NCI-H2196 treated with DMSO at 0.1 percent for 48 hours (cell line): ENCODE measurements around the gene AK3.

ENCODE experiments used
- DNase-seq: peaks from one replicate; lab custom pipeline; 2025; ENCODE audit not compliant: unreplicated experiment; lab: John Stamatoyannopoulos, UW

Gene AK3

DNA sequence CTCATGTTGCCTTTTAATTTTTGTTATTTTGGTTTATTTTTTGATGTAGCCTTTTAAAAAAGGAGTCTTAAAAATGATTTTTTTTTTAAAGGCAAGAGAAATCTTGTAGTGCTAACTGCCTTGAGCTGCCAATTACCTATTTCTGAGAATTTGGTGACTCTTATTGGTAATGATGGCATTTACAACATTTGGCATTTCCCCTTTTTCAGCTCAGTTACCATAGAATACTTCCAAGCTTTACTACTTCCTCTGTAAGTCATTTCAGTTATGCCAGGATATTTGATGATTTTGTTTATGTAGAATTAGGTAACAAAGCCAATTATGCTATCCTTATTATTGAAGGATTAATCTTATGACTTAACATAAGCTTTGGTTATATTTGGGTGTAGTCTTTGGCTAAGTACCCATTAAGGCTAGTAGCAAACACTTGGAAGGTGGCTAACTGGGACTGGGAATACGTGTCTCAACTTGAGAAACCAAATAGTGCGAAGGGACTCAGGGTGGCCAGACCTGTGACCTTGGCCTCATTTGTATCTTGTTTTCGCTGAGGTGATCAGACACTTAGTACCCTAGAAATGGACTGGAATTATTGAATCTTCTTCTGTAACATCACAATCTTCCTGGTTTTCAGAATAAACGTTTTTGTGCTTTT lies 33.9 kb downstream of the AK3 start:
- no peak for DNase-seq

- DNase-seq, result no peak
Measured at GRCh38 chr9:4706021-4706420, 35.0 kb downstream of the AK3 start.

- no peak for DNase-seq
Measured at GRCh38 chr9:4704129-4704528, 36.9 kb downstream of the AK3 start.

- DNase-seq, result no peak
Measured at GRCh38 chr9:4701526-4701925, 39.5 kb downstream of the AK3 start.

- no peak for DNase-seq
Measured at GRCh38 chr9:4700932-4701331, 40.1 kb downstream of the AK3 start.

DNA sequence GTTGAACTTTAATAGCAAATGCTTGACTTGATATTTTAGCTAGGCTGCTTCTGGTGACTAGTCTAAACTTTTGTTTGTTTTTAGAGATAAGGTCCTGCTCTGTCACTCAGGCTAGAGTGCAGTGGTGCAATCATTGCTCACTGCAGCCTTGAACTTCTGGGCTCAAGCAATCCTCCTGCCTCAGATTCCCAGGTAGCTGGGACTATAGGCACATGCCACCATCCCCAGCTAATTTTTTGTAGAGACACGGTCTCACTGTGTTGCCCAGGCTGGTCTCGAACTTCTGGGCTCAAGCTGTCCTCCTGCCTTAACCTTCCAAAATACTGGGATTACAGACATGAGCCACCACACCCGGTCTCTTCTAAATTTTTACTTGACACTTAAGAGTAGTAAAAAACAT lies 40.9 kb downstream of the AK3 start:
- no peak for DNase-seq

DNA sequence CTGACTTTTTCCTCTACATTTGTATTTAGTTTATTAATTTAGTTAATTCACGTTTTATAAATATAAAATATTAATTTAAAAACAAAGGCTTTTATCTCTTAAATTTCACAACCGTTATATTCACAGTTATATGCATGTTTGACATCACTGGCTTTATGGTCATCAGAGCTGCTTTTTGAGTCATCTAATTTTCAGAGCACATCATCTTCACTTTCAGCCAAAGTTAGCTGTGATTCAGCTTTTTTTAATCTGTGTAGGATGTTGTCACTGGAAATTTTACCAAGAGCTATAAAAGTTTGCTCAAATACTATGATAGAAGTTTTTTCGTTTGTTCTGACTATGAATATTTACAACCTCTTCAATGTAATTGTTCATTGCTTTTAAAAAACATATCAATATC lies 49.2 kb downstream of the AK3 start:
- no peak for DNase-seq

DNA sequence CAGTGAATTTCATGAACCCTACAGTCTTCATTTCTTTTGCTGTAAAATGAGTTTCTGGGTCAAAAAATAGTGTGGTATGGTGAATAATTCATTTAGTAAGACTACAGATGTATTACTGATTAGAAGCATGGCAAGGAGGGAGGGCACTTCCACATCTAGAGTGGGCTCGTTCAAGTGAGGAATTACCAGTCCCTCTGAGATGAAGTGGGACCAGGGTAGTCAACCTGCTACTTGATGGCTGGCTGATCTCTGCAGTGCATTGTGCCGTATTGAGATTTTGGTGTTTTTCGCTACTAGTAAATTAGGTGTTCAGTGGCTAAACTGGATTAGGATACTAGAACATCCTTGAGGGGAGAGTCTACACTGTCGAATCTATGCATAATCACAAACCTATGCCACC lies 50.9 kb downstream of the AK3 start:
- no peak for DNase-seq

DNA sequence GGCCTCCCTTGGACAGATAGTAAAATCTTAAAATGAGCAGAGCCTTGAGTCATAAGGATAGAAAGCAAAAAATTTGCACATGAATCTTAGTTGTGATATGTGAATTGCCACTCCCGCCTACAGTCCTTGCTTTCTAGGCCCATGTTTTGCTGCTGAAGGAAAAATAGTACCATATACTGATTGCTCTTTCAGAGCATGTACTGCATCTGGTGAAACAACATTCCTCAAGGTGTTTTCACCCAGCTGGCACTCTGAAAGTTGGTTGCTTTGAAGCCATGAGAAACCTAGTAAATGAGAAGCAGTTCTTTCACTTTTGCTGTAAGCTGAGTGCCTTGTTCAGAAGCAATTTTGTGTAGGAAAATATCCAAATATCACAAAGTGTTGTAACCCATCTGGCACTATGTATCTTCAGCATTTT lies 51.3 kb downstream of the AK3 start:
- DNase-seq, result no peak

DNA sequence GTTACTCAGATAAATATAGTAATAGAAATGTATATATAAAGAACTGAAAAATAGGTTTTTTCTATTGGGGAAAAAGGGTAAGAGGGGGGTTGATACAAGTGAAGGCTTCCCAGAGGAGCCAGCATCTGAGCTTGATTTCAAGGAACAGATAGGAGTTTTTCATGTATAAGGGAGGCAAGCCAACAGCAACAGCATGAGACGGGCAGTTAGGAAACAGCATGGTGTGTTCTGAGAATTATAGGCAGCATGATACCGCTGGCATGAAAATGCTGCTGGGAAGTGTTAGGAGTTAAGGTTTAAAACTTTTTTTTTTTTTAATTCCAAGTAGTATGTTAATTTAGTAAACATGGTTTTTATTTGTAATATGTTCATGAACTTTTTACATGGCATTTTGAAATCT lies 52.0 kb downstream of the AK3 start:
- no peak for DNase-seq

DNA sequence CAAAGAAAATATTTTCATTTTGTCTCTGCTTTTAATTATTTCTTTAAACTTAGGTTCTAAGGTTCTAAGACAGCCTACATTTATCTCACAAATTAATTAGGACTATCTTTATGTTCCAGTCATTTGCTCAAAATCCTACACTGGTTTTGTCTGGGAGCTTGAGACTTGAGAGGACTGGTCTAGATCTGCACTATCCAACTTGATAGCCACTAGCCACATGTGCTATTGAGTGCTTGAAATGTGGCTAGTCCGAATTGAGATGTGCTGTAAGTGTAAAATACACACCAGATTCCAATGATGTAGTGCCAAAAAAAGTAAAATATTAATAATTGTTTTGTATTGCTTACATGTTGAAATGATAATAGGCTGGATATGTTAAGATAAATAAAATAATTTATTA lies 54.4 kb downstream of the AK3 start:
- DNase-seq, result no peak

DNA sequence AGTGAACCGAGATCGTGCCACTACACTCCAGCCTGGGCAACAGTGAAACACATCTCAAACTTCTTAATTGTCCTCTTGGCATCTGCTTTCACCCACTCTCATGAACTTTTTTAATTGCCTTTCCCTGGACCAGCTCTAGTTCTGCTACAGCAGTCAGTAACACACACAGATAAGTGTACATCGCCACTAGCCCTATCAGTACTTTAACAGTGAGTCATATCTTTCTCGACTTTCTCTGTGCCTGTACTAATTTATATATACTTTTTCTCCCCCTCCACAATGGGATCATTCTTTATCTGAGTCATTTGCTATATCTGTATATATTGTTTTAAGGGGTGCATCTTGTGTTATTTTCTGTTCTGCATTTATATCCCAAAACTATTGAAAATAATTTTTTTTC lies 54.9 kb downstream of the AK3 start:
- DNase-seq, result no peak

DNA sequence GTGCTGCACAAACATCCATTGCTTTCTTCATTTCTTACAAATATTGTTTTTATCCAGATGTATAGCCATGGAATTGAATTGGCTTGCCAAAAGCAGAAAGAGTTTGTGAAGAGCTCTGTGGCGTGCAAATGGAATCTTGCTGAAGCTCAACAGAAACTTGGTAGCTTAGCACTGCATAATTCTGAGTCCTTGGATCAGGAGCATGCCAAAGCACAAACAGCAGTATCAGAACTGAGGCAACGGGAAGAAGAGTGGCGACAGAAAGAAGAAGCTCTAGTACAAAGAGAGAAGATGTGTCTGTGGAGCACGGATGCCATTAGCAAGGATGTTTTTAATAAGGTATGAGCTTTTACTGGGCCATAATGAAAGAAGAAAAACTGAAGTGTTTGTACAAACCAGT lies 56.2 kb downstream of the AK3 start:
- no peak for DNase-seq

GRCh38 chr9:4680750-4681149 lies 60.3 kb downstream of the AK3 start:
- DNase-seq, result no peak

- DNase-seq, result no peak
Measured at GRCh38 chr9:4680173-4680525, 60.9 kb downstream of the AK3 start.

- DNase-seq, result peak; percentile 99
Measured at GRCh38 chr9:4679268-4680172, 61.5 kb downstream of the AK3 start, which contains the start of gene CDC37L1. Gene CDC37L1, plus strand, starts transcription at chr9:4679569. Its CDS starts 199 bp downstream, at chr9:4679768.

GRCh38 chr9:4678679-4679267 lies 62.2 kb downstream of the AK3 start:
- DNase-seq, result peak; percentile 46

GRCh38 chr9:4677392-4677791 lies 63.6 kb downstream of the AK3 start:
- DNase-seq, result no peak

GRCh38 chr9:4674783-4675182 lies 66.2 kb downstream of the AK3 start:
- DNase-seq, result no peak

- no peak for DNase-seq
Measured at GRCh38 chr9:4671737-4672136, 69.3 kb downstream of the AK3 start.

GRCh38 chr9:4670591-4670990 lies 70.4 kb downstream of the AK3 start:
- no peak for DNase-seq

DNA sequence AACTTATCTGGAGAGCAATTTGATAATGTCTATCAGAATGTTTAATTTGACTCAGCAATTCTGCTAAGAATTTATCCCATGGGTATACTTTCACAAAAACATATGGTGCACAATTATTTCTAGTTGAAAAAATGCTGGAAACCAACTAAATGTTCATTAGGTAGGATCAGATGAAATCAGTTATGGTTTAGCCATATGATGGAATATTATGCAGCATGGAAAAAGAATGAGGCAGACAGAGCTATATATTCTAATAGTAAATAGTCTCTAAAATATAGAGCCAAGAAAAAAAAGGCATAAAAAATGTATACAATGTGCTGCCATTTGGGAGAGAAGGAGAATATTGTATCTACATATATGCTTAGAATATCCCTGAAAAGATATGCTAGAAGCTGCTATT lies 71.1 kb downstream of the AK3 start:
- DNase-seq, result no peak
